Lower leg skin (tissue), 4 donors: ENCODE data around the gene ARPP21. TPM values are rescaled to one million over a fixed set of nuclear protein-coding genes. Genes with fewer than 3 reads are reported as not detected.
"Not testable (repeated sequence)": the region's sequence is repeated elsewhere in the genome, so short reads cannot be mapped to it uniquely, and the experiment has no call there.

Experiments
- DNase-seq, 2 donors: peaks; one replicate each; pipeline ENCODE4 v3.0.0-alpha.2; 2019; ENCODE audit warnings: low spot score in 2 of 2
- H3K4me3 ChIP-seq: fragments of 200-600 bp; sonication (generic); 2 replicates; pipeline ENCODE4 v1.5.1; 2017; ENCODE audit warnings: mild to moderate bottlenecking, low read depth; ENCODE audit not compliant: poor library complexity, severe bottlenecking
- CTCF ChIP-seq, 3 donors: fragments of 450-650 bp; IDR thresholded peaks; one replicate each; pipeline ENCODE4 v1.5.1; 2016; ENCODE audit warnings: antibody characterized with exemption in 3 of 3, mild to moderate bottlenecking in 3 of 3, moderate library complexity in 2 of 3
- POLR2A ChIP-seq, 2 donors: fragments of 450-650 bp; IDR thresholded peaks; one replicate each; pipeline ENCODE4 v1.6.1; 2016 to 2017; ENCODE audit warnings: antibody characterized with exemption in 2 of 2, mild to moderate bottlenecking in 1 of 2, moderate library complexity in 1 of 2
- WGBS, 2 donors: methylation state at CpG; one replicate each; pipeline ENCODE4 v1.1.5; 2018; 5-methylcytosine and 5-hydroxymethylcytosine counted together
- intact Hi-C: fragments of 100-400 bp; cut with DNase I; formaldehyde crosslinking; loops from one replicate; pipeline ENCODE4 v1.15.0; 2023; ENCODE audit warnings: low total_unique reads
- microRNA-seq, 2 donors: library from miRNA; unstranded; fragments of <30 nt; microRNA quantifications; one replicate each; pipeline ENCODE4, GENCODE V29; 2016; ENCODE audit warnings: borderline replicate concordance in 2 of 2, borderline number of aligned reads in 1 of 2
- total RNA-seq, 4 donors: library from RNA; depleted of rRNA; stranded (reverse); fragments of >200 nt; gene quantifications; one replicate each; pipeline ENCODE4 v1.1.0, GENCODE V29; 2016

Gene ARPP21
- total RNA-seq, 4 donors from 2014 or later: not detected

DNA sequence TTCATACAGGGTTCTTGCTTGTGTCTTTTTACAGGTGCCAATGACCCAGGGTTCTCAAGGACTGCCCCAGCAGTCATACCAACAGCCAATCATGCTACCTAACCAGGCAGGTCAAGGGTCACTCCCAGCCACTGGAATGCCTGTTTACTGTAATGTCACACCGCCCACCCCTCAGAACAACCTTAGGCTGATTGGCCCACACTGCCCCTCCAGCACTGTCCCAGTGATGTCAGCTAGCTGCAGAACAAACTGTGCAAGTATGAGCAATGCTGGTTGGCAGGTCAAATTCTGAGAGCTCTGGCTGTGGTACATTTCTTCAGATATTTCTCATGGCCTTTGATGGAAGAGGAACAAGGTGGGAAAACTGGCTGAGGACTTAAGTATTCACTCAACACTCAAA, 154.3 kb downstream of the ARPP21 start:
- no peak for DNase-seq
- TF ChIP-seq POLR2A (IDR thresholded peaks at IDR 0.05) (no peak), CTCF (IDR thresholded peaks at IDR 0.05) (no peak)
- intact Hi-C loops: no loop called here
- 100% methylated on average over 1 of the region's 1 CpG for WGBS, 2 donors
- H3K4me3 ChIP-seq: no peak overlapping the region

DNA sequence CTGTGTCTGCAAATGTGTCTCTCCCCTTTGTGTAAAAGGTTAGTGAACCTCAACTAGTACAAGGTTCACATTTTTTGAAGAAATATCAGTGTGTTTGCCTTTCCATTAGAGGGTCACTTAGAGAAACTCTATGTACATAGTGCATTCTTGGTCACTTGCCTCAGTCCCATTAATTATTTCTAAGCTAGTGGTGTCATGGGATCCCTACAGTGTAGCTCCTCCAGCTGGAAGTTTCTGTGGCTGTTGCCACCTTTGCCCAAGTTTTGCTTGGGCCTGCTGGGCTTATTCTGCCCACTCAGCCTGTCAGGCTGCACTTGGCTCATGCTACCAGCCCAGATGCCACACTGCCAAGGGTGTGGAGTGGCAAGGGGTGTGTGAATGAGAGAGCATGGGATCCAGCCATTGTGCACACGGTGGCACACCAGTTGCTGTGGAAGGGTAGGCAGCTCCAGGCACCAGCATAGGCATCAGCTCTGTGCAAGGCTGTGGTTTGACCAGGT, 161.7 kb downstream of the ARPP21 start:
- no peak overlapping the region for H3K4me3 ChIP-seq
- intact Hi-C loops: no loop called here
- WGBS, 2 donors: 90 to 100% methylated on average over 1 of the region's 1 CpG
- TF ChIP-seq CTCF (IDR thresholded peaks at IDR 0.05) (no peak), POLR2A (IDR thresholded peaks at IDR 0.05) (no peak)
- DNase-seq: no peak

- WGBS, 2 donors: 78 to 80% methylated on average over 4 of the region's 4 CpGs
- H3K4me3 ChIP-seq: no peak overlapping the region
- DNase-seq: no peak
- intact Hi-C loops: no loop called here
- TF ChIP-seq CTCF (IDR thresholded peaks at IDR 0.05) (no peak), POLR2A (IDR thresholded peaks at IDR 0.05) (no peak)
These were observed 175.2 kb downstream of the ARPP21 start for GRCh38 chr3:35814531-35814930.

- DNase-seq, intact Hi-C loops, H3K4me3 ChIP-seq: not testable (repeated sequence)
These were observed 176.5 kb downstream of the ARPP21 start for GRCh38 chr3:35815796-35816195.

GRCh38 chr3:35817216-35817615, 177.9 kb downstream of the ARPP21 start:
- TF ChIP-seq CTCF (IDR thresholded peaks at IDR 0.05) (no peak), POLR2A (IDR thresholded peaks at IDR 0.05) (no peak)
- intact Hi-C loops: no loop called here
- 42 to 45% methylated on average over 4 of the region's 4 CpGs for WGBS, 2 donors
- DNase-seq: no peak
- no peak overlapping the region for H3K4me3 ChIP-seq

GRCh38 chr3:35832140-35832571, 192.8 kb downstream of the ARPP21 start:
- 59 to 61% methylated on average over 5 of the region's 5 CpGs for WGBS, 2 donors
- intact Hi-C loops: no loop called here
- TF ChIP-seq CTCF (IDR thresholded peaks at IDR 0.05) (no peak), POLR2A (IDR thresholded peaks at IDR 0.05) (no peak)
- no peak overlapping the region for H3K4me3 ChIP-seq
- no peak for DNase-seq

Small RNA genes lying within 50 kb of the gene (microRNA-seq; reads per million reads assigned to microRNA genes)
- 2.3 to 4.1 reads per million in 2 donors for gene MIR128-2
